Astrocyte of the cerebellum (primary cell): ENCODE results near the gene CDK14.

Source experiments
- DNase-seq: peaks from one replicate; pipeline ENCODE4 v3.0.0-alpha.2; 2011; ENCODE audit warnings: low read depth
- H3K4me3 ChIP-seq: 2 replicates; pipeline ENCODE4 v1.5.1; 2011; ENCODE audit warnings: mild to moderate bottlenecking, low read depth, low read length, moderate library complexity
- CTCF ChIP-seq: IDR thresholded peaks from 2 replicates; pipeline ENCODE4 v1.5.1; 2012; ENCODE audit warnings: low read length, low read depth, moderate library complexity, mild to moderate bottlenecking; ENCODE audit errors: missing control alignments
- in situ Hi-C: cut with HindIII; loops from 2 replicates; pipeline ENCODE4 v1.10.0; 2017; ENCODE audit warnings: low sequenced_read_pairs

CDK14 gene

DNA sequence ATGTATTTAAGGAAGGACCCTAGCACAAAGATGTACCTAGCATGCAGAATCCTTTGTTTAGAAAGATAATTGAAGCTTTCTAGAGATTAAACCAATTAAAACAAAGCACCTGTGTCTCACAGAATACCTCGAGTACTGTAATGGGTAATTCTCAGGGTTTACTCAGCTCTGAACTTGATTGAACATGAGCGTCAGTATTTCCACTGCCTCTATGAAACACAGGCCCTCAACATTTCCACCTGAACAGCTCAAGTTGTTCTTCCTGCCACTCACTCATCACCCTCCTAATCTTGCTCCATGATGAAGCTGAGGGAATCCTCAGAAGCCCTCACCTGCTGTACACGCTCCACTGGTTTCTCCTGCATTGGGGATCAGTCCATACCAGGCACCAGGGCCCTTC, 634.4 kb downstream of the CDK14 start:
- no peak overlapping the region for H3K4me3 ChIP-seq
- in situ Hi-C loops, result no loop called here
- no peak for TF ChIP-seq CTCF
- no peak for DNase-seq

DNA sequence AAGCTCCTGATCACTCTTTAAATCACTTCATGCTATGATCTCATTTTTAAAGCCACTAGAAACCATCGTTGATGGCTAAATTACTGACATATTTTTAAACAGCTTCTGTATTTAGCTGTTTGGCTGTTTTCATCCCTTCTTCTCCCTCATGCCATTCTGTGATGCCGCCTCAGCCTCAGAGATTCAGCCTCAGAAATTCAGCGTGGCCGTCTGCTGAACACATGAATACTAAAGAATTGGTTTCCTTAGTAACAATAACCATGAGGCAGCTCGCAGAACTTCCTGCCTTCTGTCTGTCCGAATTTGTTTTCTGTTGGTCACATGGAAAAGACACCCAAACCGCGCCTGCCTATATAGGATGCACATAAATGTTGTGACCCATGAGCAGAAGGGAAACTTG, 637.1 kb downstream of the CDK14 start:
- in situ Hi-C loops, result no loop called here
- H3K4me3 ChIP-seq, result no peak overlapping the region
- no peak for TF ChIP-seq CTCF
- DNase-seq, result no peak

DNA sequence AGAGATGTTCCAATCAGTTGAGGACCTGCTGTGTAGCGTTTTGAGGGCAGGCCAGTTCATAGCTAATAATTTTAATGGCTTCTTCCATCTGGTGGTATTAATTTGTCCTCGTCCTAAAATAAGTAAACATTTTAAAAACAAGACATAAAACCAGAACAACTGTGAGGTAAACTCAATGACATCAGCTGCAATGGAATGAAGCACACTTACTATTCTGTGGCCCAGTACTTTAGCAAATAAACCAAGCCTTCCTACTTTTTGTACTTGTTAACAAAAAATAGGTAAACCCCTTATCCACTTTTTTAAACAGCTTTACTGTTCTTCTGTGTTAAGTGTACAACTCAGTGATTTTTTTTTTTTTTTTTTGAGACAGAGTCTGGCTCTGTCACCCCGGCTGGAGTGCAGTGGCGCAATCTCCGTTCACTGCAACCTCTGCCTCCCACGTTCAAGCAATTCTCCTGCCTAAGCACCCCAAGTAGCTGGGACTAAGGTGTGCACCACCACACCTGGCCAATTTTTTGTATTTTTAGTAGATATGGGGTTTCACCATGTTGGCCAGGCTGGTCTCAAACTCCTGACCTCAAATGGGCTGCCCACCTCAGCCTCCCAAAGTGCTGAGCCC, 639.2 kb downstream of the CDK14 start:
- H3K4me3 ChIP-seq, result no peak overlapping the region
- TF ChIP-seq CTCF, result no peak
- no peak for DNase-seq
- in situ Hi-C loops, result no loop called here

- DNase-seq, result peak; percentile 86
- TF ChIP-seq CTCF, result no peak
- H3K4me3 ChIP-seq, result no peak overlapping the region
- in situ Hi-C loops, result no loop called here
Measured at GRCh38 chr7:91239171-91239604, 643.1 kb downstream of the CDK14 start.

DNA sequence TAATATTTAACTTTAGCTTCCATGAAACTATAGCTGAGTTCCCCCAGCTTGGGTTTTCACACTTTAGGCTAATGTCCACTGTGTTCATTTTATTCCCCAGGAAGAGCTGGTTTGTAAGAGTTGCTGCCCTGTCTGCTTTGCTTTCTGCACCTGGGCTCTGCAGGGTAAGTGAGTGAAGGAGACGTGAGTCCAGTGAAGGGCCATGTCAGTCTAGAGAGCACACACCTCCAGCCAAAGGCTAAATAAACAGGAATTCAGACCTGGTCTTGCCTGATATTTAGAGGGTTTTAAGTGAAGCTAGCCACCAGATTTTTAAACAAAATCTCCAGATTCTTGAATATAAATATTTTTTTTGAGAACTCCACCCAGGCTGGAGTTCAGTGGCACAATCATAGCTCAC, 643.7 kb downstream of the CDK14 start:
- H3K4me3 ChIP-seq, result no peak overlapping the region
- in situ Hi-C loops, result loop anchor here (5.0 kb wide), 1 partner anchor 77 kb away; no protein-coding TSS in a partner anchor
- TF ChIP-seq CTCF, result no peak
- no peak for DNase-seq

DNA sequence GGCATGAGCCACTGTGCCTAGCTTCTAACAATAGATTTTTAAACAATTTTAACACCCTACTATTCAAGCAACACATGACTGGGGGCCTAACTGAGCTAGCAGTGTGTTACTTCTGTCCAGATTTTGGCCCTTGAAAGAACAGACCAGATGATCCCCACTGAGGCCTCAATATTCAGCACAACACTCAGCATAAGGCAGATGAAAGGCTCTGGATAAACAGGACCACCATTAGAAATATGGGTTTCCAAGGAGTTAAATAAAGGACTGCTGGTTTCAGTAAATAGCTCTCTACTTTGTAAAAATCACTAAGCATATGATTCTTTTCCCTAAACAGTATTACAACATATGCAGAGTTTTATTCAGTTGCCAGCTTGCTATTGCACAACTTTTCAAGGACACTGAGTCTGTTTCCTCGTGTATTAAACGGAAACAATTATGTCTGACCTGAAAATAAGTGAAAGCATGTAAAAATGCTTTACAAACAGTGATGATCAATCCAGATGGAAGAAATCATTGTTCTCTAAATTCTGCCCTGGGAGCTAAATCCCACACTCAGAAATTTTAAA, 644.3 kb downstream of the CDK14 start:
- in situ Hi-C loops, result loop anchor here (5.0 kb wide), 1 partner anchor 78 kb away; no protein-coding TSS in a partner anchor
- DNase-seq, result no peak
- no peak overlapping the region for H3K4me3 ChIP-seq
- TF ChIP-seq CTCF, result no peak
